Pancreas (tissue), 8 donors: ENCODE data around the gene REG3G. TPM values are rescaled to one million over a fixed set of nuclear protein-coding genes. Genes with fewer than 3 reads are reported as not detected.

ENCODE experiments used
- polyA plus RNA-seq, 2 donors: library from polyadenylated mRNA; stranded (reverse); fragments of 200-250 nt; gene quantifications; one replicate each; pipeline ENCODE4 v1.2.3, GENCODE V29; 2013
- total RNA-seq, 6 donors: library from RNA; stranded (reverse); fragmentation: NEBNext Ultra II Directional in 4 of 6; extraction: Animal tissue kit (Norgen Biotek cat#: 25700) in 4 of 6; gene quantifications; one replicate each; pipeline versions ENCODE4 v1.2.1 to v1.2.4, GENCODE V29; 2021 to 2023
- donor health status: healthy with polysubstance abuse.
- donor health status: DM: no; HTN: no; CAD: no; lungs with moderate emphysema.
- donor health status: DM: no; HTN: no; CAD: no.
- donor health status: Bipolar disorder and iron deficiency.
- donor health status: DM: yes; HTN: yes; CAD: no.
- donor health status: DM: no; HTN: no; CAD: no.
- donor health status: DM: no; HTN: no; CAD: no.
- donor health status: DM: yes; HTN: yes; CAD: no.

Gene REG3G
- total and polyA plus RNA-seq, 8 donors = 46.6 to 5,387 (median 1,125) TPM

Other genes with a start within 250 kb of the REG3G start
- gene REG1B, start 62.3 kb downstream of the REG3G start, total RNA-seq = over 10,000 TPM in 4 of 6 donors, 1,000 to 10,000 TPM in 2; 3,724 to 34,839 (median 13,358) TPM
- gene REG1B, start 62.3 kb downstream of the REG3G start, polyA plus RNA-seq = over 10,000 TPM in 1 of 2 donors, 1,000 to 10,000 TPM in 1; 6,505 to 20,052 TPM
- over 10,000 TPM; 22,488 to 42,835 (median 29,951) TPM for gene REG1A, start 94.8 kb downstream of the REG3G start, total RNA-seq
- gene REG1A, start 94.8 kb downstream of the REG3G start, polyA plus RNA-seq = over 10,000 TPM; 18,817 to 70,084 TPM
- over 10,000 TPM in 2 of 6 donors, 1,000 to 10,000 TPM in 1, 100 to 1,000 TPM in 2, 10 to 100 TPM in 1; 72.7 to 59,927 (median 1,669) TPM for gene REG3A, start 134.1 kb downstream of the REG3G start, total RNA-seq
- 1,000 to 10,000 TPM in 1 of 2 donors, 100 to 1,000 TPM in 1; 167 to 3,240 TPM for gene REG3A, start 134.1 kb downstream of the REG3G start, polyA plus RNA-seq